Measurements from ENCODE around the gene SPDYE4.

Gene SPDYE4

DNA sequence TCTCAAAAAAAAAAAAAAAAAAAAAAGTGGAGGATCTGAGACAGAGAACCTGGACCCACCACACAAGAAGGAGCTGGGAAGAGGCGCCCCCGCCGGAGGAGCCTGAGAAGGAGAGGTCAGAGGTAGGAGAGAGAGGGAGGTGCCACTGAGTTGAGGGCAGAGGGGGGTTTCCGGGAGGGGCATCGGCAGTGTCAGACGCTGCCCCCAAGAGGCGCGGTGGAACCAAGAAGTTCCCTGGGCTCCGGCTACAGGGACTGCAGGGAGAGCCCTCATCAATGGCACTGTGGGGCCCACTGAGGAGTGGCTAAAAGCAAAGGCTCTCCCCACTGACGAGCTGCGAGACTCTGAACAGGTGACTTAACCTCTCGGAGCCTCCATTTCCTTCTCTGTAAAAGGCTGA, 17.9 kb downstream of the SPDYE4 start:
- H3K9me3 Mint-ChIP-seq, result no peaks in the 10 kb centered on the region
- H3K36me3 Mint-ChIP-seq (ENCODE audit: low read depth), result no peaks in the 10 kb centered on the region
- no peak for DNase-seq (ENCODE audit: low spot score)
- peak overlapping the region; percentile 80 for H3K27ac Mint-ChIP-seq
- peaks cover 3% of the 10 kb centered on the region for H3K4me1 Mint-ChIP-seq (ENCODE audit: low read depth)
- H3K4me3 Mint-ChIP-seq, result peak overlapping the region; percentile 56
- peaks cover 3% of the 10 kb centered on the region for H3K27me3 Mint-ChIP-seq (ENCODE audit: low read depth)

DNA sequence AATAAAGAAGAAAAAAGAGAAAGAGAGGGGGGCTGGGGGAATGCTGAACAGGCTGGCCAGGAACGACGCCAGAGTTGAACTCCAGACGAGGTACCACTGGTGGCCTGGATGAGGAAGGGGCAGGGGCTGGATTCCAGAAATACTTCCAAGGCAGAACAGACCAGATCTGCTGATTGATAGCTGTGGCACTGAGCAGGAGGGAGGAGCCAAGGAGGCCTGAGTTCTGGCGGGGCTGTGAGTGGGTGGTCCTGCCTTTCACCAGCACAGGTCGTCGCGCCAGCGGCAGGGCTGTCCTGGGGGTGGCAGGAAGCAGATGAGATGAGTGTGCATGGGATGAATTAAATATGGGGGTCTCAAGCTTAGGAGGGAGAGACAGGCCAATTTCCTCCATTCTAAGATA, 19.2 kb downstream of the SPDYE4 start:
- H3K4me1 Mint-ChIP-seq (ENCODE audit: low read depth), result peaks cover 3% of the 10 kb centered on the region
- H3K9me3 Mint-ChIP-seq, result no peaks in the 10 kb centered on the region
- no peak for DNase-seq (ENCODE audit: low spot score)
- H3K27ac Mint-ChIP-seq, result no peak overlapping the region
- no peaks in the 10 kb centered on the region for H3K36me3 Mint-ChIP-seq (ENCODE audit: low read depth)
- peaks cover 3% of the 10 kb centered on the region for H3K27me3 Mint-ChIP-seq (ENCODE audit: low read depth)
- H3K4me3 Mint-ChIP-seq, result no peak overlapping the region

DNA sequence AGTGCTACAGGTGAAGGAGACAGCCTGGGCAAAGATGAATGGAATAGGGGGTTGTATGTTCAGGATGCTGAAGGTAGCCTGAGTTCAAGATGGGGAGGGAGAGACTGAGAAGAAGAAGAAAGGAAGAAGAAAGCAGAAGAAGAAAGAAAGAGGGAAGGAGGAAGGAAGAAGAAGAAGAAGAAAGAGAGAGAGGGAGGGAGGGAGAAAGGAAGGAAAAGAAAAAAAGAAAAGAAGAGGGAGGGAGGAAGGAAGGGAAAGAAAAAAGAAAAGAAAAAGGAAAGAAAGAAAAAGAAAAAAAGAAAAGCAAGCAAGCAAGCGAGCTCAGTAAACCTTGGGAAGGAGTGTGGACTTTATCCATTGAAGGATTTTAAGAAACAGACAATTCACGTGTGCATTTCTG, 21.6 kb downstream of the SPDYE4 start:
- peaks cover 3% of the 10 kb centered on the region for H3K27me3 Mint-ChIP-seq (ENCODE audit: low read depth)
- H3K36me3 Mint-ChIP-seq (ENCODE audit: low read depth), result no peaks in the 10 kb centered on the region
- H3K27ac Mint-ChIP-seq, result no peak overlapping the region

GRCh38 chr17:8736362-8736761, 22.0 kb downstream of the SPDYE4 start:
- H3K4me1 Mint-ChIP-seq (ENCODE audit: low read depth), result peaks cover 3% of the 10 kb centered on the region
- DNase-seq (ENCODE audit: low spot score), result no peak
- no peaks in the 10 kb centered on the region for H3K9me3 Mint-ChIP-seq
- no peak overlapping the region for H3K27ac Mint-ChIP-seq
- H3K36me3 Mint-ChIP-seq (ENCODE audit: low read depth), result no peaks in the 10 kb centered on the region
- H3K27me3 Mint-ChIP-seq (ENCODE audit: low read depth), result peaks cover 4% of the 10 kb centered on the region
- H3K4me3 Mint-ChIP-seq, result no peak overlapping the region

More for the DNA sequence above, 21.6 kb downstream of the SPDYE4 start:
- H3K9me3 Mint-ChIP-seq, result no peaks in the 10 kb centered on the region
- no peak overlapping the region for H3K4me3 Mint-ChIP-seq
- DNase-seq (ENCODE audit: low spot score), result no peak
- peaks cover 3% of the 10 kb centered on the region for H3K4me1 Mint-ChIP-seq (ENCODE audit: low read depth)

DNA sequence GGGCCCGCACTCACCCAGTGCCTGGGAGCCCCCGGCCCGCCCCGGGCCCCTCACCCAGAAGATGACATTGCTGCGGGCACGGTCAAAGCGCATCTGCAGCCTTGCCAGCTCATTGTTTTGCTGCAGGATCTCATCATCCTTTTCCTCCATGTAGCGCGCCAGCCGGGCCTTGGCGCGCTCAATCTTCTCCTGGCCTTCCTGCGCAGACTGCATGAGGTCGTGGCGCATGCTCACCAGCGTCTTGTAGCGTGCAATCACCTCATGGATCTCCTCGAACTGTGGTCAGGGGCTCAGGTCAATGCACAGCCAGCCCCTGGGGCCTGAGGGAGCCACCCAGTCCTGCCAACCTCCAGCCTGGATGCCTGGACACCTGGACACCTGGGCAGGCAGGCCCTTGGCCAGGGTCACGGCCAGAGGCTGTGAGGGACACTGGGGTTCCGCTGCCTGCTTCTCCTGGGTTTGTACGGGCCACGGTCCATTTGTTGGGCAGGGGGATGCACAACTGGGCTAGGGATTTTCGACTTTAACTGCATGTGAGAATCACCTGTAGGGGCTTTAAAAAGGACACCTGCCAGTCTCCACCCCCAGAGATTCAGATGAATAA, 22.9 kb downstream of the SPDYE4 start:
- no peak overlapping the region for H3K4me3 Mint-ChIP-seq
- no peak for DNase-seq (ENCODE audit: low spot score)
- H3K9me3 Mint-ChIP-seq, result no peaks in the 10 kb centered on the region
- H3K27ac Mint-ChIP-seq, result no peak overlapping the region
- H3K27me3 Mint-ChIP-seq (ENCODE audit: low read depth), result peaks cover 5% of the 10 kb centered on the region
- H3K4me1 Mint-ChIP-seq (ENCODE audit: low read depth), result no peaks in the 10 kb centered on the region
- no peaks in the 10 kb centered on the region for H3K36me3 Mint-ChIP-seq (ENCODE audit: low read depth)

- Mint-ChIP-seq H3K4me3 (no peak overlapping the region), H3K27ac (no peak overlapping the region), H3K36me3 (ENCODE audit: low read depth) (no peaks in the 10 kb centered on the region), H3K4me1 (ENCODE audit: low read depth) (no peaks in the 10 kb centered on the region), H3K27me3 (ENCODE audit: low read depth) (peaks cover 5% of the 10 kb centered on the region), H3K9me3 (no peaks in the 10 kb centered on the region)
- no peak for DNase-seq (ENCODE audit: low spot score)
Observed at GRCh38 chr17:8734876-8735275, 23.5 kb downstream of the SPDYE4 start.

DNA sequence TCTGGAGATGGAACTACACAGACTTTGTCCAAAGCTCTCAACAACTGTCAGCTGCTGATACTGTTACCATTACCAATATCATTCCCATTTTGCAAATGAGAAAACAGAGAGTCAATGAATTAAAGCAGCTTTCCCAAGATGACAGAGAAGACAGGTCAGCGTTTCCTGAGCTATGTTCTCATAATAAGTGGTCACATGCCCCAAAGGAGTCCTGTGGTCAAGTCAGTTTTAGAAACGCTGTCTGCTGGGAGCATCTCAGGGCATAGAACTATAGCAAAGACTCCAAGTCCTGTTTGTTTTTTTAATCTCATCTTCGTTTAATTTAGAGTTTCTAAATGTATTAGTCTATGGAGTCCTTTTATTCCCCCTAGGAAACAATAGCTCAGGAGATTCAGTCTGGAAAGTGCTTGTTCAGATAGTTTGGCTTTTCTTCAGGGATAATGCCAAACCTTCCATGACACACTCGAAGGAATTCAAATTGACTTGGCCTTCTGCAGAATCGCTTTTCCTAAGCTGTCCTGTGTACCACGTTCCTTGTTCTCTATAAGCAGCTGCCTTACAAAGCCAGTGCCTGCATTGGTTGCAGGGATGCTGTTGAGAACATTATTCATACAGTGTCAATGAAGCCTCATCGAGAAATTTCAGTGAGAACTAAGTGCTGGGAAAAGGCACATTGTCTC, 25.8 kb downstream of the SPDYE4 start:
- DNase-seq (ENCODE audit: low spot score), result no peak
- no peak overlapping the region for H3K27ac Mint-ChIP-seq
- no peaks in the 10 kb centered on the region for H3K9me3 Mint-ChIP-seq
- H3K4me3 Mint-ChIP-seq, result no peak overlapping the region
- no peaks in the 10 kb centered on the region for H3K36me3 Mint-ChIP-seq (ENCODE audit: low read depth)
- peaks cover 5% of the 10 kb centered on the region for H3K27me3 Mint-ChIP-seq (ENCODE audit: low read depth)
- no peaks in the 10 kb centered on the region for H3K4me1 Mint-ChIP-seq (ENCODE audit: low read depth)

DNA sequence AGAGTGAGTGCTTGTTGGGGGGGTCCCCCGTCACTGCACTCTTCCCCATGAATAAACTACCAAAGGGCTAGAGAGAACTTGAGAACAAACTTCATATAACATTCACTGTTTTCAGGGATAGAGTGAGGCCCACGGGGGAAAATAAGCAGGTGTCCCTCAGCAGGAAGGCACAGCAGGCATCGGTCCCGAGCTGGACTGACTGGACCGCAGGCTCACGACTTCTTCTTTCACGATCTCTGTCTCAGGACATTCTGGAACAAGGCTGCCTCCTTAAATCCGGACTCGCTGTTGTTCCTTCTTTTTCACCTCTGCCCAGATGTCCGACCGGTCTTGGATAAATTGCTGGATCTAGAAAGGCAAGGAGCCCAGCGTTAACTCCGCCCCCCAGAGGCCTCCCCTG, 28.5 kb downstream of the SPDYE4 start:
- DNase-seq (ENCODE audit: low spot score), result no peak
- Mint-ChIP-seq H3K9me3 (no peaks in the 10 kb centered on the region), H3K27me3 (ENCODE audit: low read depth) (peaks cover 4% of the 10 kb centered on the region), H3K27ac (no peak overlapping the region), H3K36me3 (ENCODE audit: low read depth) (no peaks in the 10 kb centered on the region), H3K4me1 (ENCODE audit: low read depth) (no peaks in the 10 kb centered on the region), H3K4me3 (no peak overlapping the region)

- H3K27ac Mint-ChIP-seq, result no peak overlapping the region
- H3K4me1 Mint-ChIP-seq (ENCODE audit: low read depth), result no peaks in the 10 kb centered on the region
- no peaks in the 10 kb centered on the region for H3K9me3 Mint-ChIP-seq
Observed at GRCh38 chr17:8729421-8729820, 28.9 kb downstream of the SPDYE4 start.

GRCh38 chr17:8728971-8729370, 29.4 kb downstream of the SPDYE4 start:
- Mint-ChIP-seq H3K27ac (no peak overlapping the region), H3K4me1 (ENCODE audit: low read depth) (no peaks in the 10 kb centered on the region), H3K36me3 (ENCODE audit: low read depth) (no peaks in the 10 kb centered on the region), H3K9me3 (no peaks in the 10 kb centered on the region), H3K4me3 (no peak overlapping the region), H3K27me3 (ENCODE audit: low read depth) (peaks cover 7% of the 10 kb centered on the region)
- no peak for DNase-seq (ENCODE audit: low spot score)

More at GRCh38 chr17:8729421-8729820, 28.9 kb downstream of the SPDYE4 start:
- no peak for DNase-seq (ENCODE audit: low spot score)
- Mint-ChIP-seq H3K36me3 (ENCODE audit: low read depth) (no peaks in the 10 kb centered on the region), H3K4me3 (no peak overlapping the region), H3K27me3 (ENCODE audit: low read depth) (peaks cover 5% of the 10 kb centered on the region)

DNA sequence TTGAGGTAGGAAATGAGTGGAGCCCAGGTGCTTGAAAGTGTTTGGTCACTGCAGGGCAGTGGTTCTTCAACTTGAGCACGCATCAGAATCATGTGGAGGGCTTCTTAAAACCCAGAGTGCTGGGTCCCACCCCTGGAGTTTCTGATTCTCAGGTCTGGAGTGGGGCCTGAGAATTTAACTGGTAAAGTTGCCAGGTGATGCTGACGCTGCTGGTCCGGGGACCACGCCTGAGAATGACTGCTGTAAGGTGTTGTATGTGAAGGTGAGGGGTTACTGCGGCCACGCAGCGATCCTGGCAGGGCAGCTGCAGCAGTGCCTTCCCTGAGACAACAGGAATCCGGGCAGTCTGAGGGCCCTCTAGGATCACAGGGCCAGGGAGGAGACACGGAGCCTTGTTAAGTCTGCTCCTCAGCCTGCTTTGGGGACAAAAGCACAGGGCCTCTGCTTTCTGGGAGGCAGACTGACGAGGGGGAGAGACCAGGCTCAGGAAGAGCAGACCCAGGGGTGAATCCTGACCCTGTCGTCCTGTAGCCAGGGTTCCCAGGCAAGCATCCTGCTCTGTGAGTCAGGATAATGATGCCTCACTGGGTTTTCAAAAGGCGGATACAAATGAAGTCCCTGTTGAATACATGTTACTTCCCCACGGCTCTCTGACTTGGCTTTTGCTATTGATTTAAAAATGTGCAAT, 30.0 kb downstream of the SPDYE4 start:
- Mint-ChIP-seq H3K36me3 (ENCODE audit: low read depth) (no peaks in the 10 kb centered on the region), H3K27me3 (ENCODE audit: low read depth) (peaks cover 7% of the 10 kb centered on the region), H3K9me3 (no peaks in the 10 kb centered on the region), H3K27ac (no peak overlapping the region), H3K4me3 (no peak overlapping the region), H3K4me1 (ENCODE audit: low read depth) (no peaks in the 10 kb centered on the region)
- no peak for DNase-seq (ENCODE audit: low spot score)

DNA sequence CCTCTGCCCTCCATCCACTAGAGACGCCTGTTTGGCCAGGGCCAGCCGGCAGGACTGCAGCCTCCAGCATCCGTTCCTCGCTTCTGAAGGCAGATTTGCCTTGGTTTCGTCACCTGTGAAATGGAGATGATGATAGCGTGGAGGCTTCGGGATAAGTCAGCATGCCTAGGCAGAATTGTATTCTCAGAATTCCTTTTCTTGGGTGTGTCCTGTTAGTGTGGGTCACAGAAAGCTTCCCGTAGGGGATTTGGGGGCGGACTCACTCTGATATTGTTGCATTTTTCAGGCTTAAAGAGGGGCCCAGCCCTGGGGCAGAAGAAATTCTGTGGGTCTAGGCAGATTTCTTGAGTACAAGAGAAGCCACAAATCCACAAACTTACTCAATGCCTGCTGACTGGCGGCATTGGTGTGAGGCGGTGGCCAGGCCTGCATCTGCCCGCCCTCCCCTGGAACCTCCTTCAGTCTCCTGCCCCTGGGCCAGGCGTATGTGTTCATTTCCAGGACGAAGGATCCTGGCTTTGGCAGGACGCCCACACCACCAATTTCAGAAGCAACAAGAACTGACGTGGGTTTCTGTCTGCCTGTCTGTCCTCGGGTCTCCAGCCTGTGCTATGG, 31.3 kb downstream of the SPDYE4 start:
- DNase-seq (ENCODE audit: low spot score), result no peak
- Mint-ChIP-seq H3K27ac (no peak overlapping the region), H3K27me3 (ENCODE audit: low read depth) (peaks cover 7% of the 10 kb centered on the region), H3K4me1 (ENCODE audit: low read depth) (no peaks in the 10 kb centered on the region), H3K4me3 (no peak overlapping the region), H3K36me3 (ENCODE audit: low read depth) (no peaks in the 10 kb centered on the region), H3K9me3 (no peaks in the 10 kb centered on the region)

- no peaks in the 10 kb centered on the region for H3K36me3 Mint-ChIP-seq (ENCODE audit: low read depth)
- no peak for DNase-seq (ENCODE audit: low spot score)
- no peak overlapping the region for H3K27ac Mint-ChIP-seq
- H3K4me1 Mint-ChIP-seq (ENCODE audit: low read depth), result no peaks in the 10 kb centered on the region
- H3K9me3 Mint-ChIP-seq, result no peaks in the 10 kb centered on the region
- H3K4me3 Mint-ChIP-seq, result no peak overlapping the region
- peaks cover 5% of the 10 kb centered on the region for H3K27me3 Mint-ChIP-seq (ENCODE audit: low read depth)
Observed at GRCh38 chr17:8725881-8726876, 32.2 kb downstream of the SPDYE4 start.

Data from T-helper 2 cell treated with Interferon-gamma antibody and Interleukin-4, amounts not matched to agents 5 μg/mL and 100 μg/mL, for 36 hours (primary cell).